RCC 7860 (cell line): ENCODE data around the gene BNC2.
A peak's percentile ranks its signal among the peaks of the same experiment; 100 is the strongest.

Source experiments
- DNase-seq: peaks from one replicate; pipeline ENCODE4 v3.0.0-alpha.2; 2015; ENCODE audit warnings: low spot score
- FAIRE-seq: peaks from 2 replicates; lab custom pipeline; 2012; peaks lifted over from hg19 to GRCh38; lab: Jason Lieb, UNC

The BNC2 gene

GRCh38 chr9:16433494-16433893 is 437.0 kb downstream of the BNC2 start:
- no peak for FAIRE-seq
- DNase-seq, result no peak

- FAIRE-seq (no peak), DNase-seq (no peak)
Observed at GRCh38 chr9:16431666-16432392, 438.6 kb downstream of the BNC2 start.

GRCh38 chr9:16429671-16430070 is 440.8 kb downstream of the BNC2 start:
- DNase-seq (no peak), FAIRE-seq (no peak)

GRCh38 chr9:16427873-16428427 is 442.5 kb downstream of the BNC2 start:
- FAIRE-seq, result no peak
- no peak for DNase-seq

GRCh38 chr9:16426716-16427115 is 443.8 kb downstream of the BNC2 start:
- no peak for FAIRE-seq
- no peak for DNase-seq

GRCh38 chr9:16425562-16426231 is 444.8 kb downstream of the BNC2 start:
- no peak for FAIRE-seq
- no peak for DNase-seq

GRCh38 chr9:16422114-16422513 is 448.4 kb downstream of the BNC2 start:
- DNase-seq (no peak), FAIRE-seq (no peak)

GRCh38 chr9:16421532-16421931 is 448.9 kb downstream of the BNC2 start:
- FAIRE-seq, result no peak

GRCh38 chr9:16419124-16419523 is 451.3 kb downstream of the BNC2 start:
- DNase-seq, result no peak
- FAIRE-seq, result no peak

More at GRCh38 chr9:16421532-16421931, 448.9 kb downstream of the BNC2 start:
- DNase-seq, result peak; percentile 5

- DNase-seq (no peak), FAIRE-seq (no peak)
Observed at GRCh38 chr9:16418721-16419120, 451.7 kb downstream of the BNC2 start.

- FAIRE-seq (no peak), DNase-seq (no peak)
Observed at GRCh38 chr9:16417749-16418148, 452.7 kb downstream of the BNC2 start.

- FAIRE-seq (no peak), DNase-seq (no peak)
Observed at GRCh38 chr9:16417161-16417560, 453.3 kb downstream of the BNC2 start.

- DNase-seq, result no peak
- no peak for FAIRE-seq
Observed at GRCh38 chr9:16414451-16414850, 456.0 kb downstream of the BNC2 start.

- peak; percentile 52 for FAIRE-seq
Observed at GRCh38 chr9:16413509-16414016, 456.9 kb downstream of the BNC2 start.

GRCh38 chr9:16412740-16413139 is 457.7 kb downstream of the BNC2 start:
- FAIRE-seq, result no peak
- DNase-seq, result no peak

More at GRCh38 chr9:16413509-16414016, 456.9 kb downstream of the BNC2 start:
- DNase-seq, result peak; percentile 89

- no peak for DNase-seq
- no peak for FAIRE-seq
Observed at GRCh38 chr9:16411311-16411710, 459.2 kb downstream of the BNC2 start.

- DNase-seq (peak; percentile 54), FAIRE-seq (peak; percentile 35)
Observed at GRCh38 chr9:16410601-16411280, 459.7 kb downstream of the BNC2 start.

GRCh38 chr9:16407617-16408016 is 462.9 kb downstream of the BNC2 start:
- no peak for DNase-seq
- FAIRE-seq, result no peak

GRCh38 chr9:16406526-16407225 is 463.8 kb downstream of the BNC2 start:
- FAIRE-seq, result no peak
- no peak for DNase-seq

GRCh38 chr9:16405421-16405820 is 465.0 kb downstream of the BNC2 start:
- DNase-seq (no peak), FAIRE-seq (no peak)

- FAIRE-seq (no peak), DNase-seq (no peak)
Observed at GRCh38 chr9:16401701-16402100, 468.8 kb downstream of the BNC2 start.
